H9 (cell line): Measurements from ENCODE around the gene ERP29. TPM values are rescaled to one million over a fixed set of nuclear protein-coding genes. Genes with fewer than 3 reads are reported as not detected.

ENCODE experiments used
- DNase-seq: peaks from one replicate; pipeline ENCODE4 v3.0.0-alpha.2; 2017
- H2AFZ ChIP-seq: one replicate; pipeline ENCODE4 v1.6.1; 2013; ENCODE audit warnings: mild to moderate bottlenecking, low read length, control low read depth, moderate library complexity
- H2AK5ac ChIP-seq: 2 replicates; pipeline ENCODE4 v1.6.1; 2013; ENCODE audit warnings: low read length, control low read depth, mixed read lengths; ENCODE audit not compliant: insufficient read length
- H2BK120ac ChIP-seq: one replicate; pipeline ENCODE4 v1.6.1; 2013; ENCODE audit warnings: low read depth, mild to moderate bottlenecking, low read length, control low read depth, inconsistent platforms; ENCODE audit not compliant: poor library complexity, severe bottlenecking
- H2BK12ac ChIP-seq: 2 replicates; pipeline ENCODE4 v1.6.1; 2013; ENCODE audit warnings: low read length, control low read depth, mixed read lengths, low read depth; ENCODE audit not compliant: insufficient read length
- H2BK15ac ChIP-seq: 2 replicates; pipeline ENCODE4 v1.6.1; 2013; ENCODE audit warnings: low read depth, low read length, control low read depth
- H2BK20ac ChIP-seq: one replicate; pipeline ENCODE4 v1.6.1; 2013; ENCODE audit warnings: low read depth, mild to moderate bottlenecking, low read length, control low read depth, inconsistent platforms; ENCODE audit not compliant: poor library complexity, severe bottlenecking
- H2BK5ac ChIP-seq: 2 replicates; pipeline ENCODE4 v1.6.1; 2013; ENCODE audit warnings: low read length, control low read depth, mixed read lengths; ENCODE audit not compliant: insufficient read length
- H3K14ac ChIP-seq: 2 replicates; pipeline ENCODE4 v1.6.1; 2013; ENCODE audit warnings: low read length, control low read depth; ENCODE audit not compliant: insufficient read depth
- H3K18ac ChIP-seq: 2 replicates; pipeline ENCODE4 v1.6.1; 2013; ENCODE audit warnings: low read depth, mild to moderate bottlenecking, mixed read lengths, low read length, control low read depth; ENCODE audit not compliant: insufficient read length
- H3K23ac ChIP-seq: 2 replicates; pipeline ENCODE4 v1.6.1; 2013; ENCODE audit warnings: low read length, control low read depth, mixed read lengths, low read depth; ENCODE audit not compliant: insufficient read length
- H3K23me2 ChIP-seq: 2 replicates; pipeline ENCODE4 v1.6.1; 2013; ENCODE audit warnings: low read depth, mild to moderate bottlenecking, mixed read lengths, low read length, control low read depth; ENCODE audit not compliant: insufficient read length, poor library complexity, severe bottlenecking
- H3K27ac ChIP-seq: 2 replicates; pipeline ENCODE4 v1.5.1; 2013; ENCODE audit warnings: low read length, control low read depth, mixed read lengths, low read depth; ENCODE audit not compliant: insufficient read length
- H3K27me3 ChIP-seq: 2 replicates; pipeline ENCODE4 v1.6.1; 2013; ENCODE audit warnings: low read length, control low read depth, inconsistent platforms; ENCODE audit not compliant: insufficient read depth
- H3K4ac ChIP-seq: 2 replicates; pipeline ENCODE4 v1.6.1; 2013; ENCODE audit warnings: low read depth, mild to moderate bottlenecking, control low read depth, inconsistent platforms, low read length, moderate library complexity
- H3K4me1 ChIP-seq: 2 replicates; pipeline ENCODE4 v1.6.1; 2013; ENCODE audit warnings: low read length, control low read depth, inconsistent platforms; ENCODE audit not compliant: insufficient read depth
- H3K4me2 ChIP-seq: 2 replicates; pipeline ENCODE4 v1.6.1; 2013; ENCODE audit warnings: low read length, control low read depth, mixed read lengths; ENCODE audit not compliant: insufficient read length, insufficient read depth
- H3K56ac ChIP-seq: 2 replicates; pipeline ENCODE4 v1.6.1; 2013; ENCODE audit warnings: low read depth, mild to moderate bottlenecking, mixed read lengths, low read length, control low read depth; ENCODE audit not compliant: insufficient read length
- H3K79me1 ChIP-seq: 2 replicates; pipeline ENCODE4 v1.6.1; 2013; ENCODE audit warnings: low read depth, mild to moderate bottlenecking, moderate library complexity, low read length, control low read depth, inconsistent platforms; ENCODE audit not compliant: insufficient read depth, poor library complexity, severe bottlenecking
- H3K79me2 ChIP-seq: 2 replicates; pipeline ENCODE4 v1.6.1; 2013; ENCODE audit warnings: low read length, control low read depth, inconsistent platforms; ENCODE audit not compliant: insufficient read depth
- H3K9ac ChIP-seq: 2 replicates; pipeline ENCODE4 v1.6.1; 2013; ENCODE audit warnings: low read length, control low read depth, mixed read lengths; ENCODE audit not compliant: insufficient read length; ENCODE audit errors: extremely low read depth
- H3K9me3 ChIP-seq: one replicate; pipeline ENCODE4 v1.6.1; 2013; ENCODE audit warnings: low read depth, low read length, inconsistent platforms; ENCODE audit not compliant: control insufficient read depth
- H3T11ph ChIP-seq: one replicate; pipeline ENCODE4 v1.6.1; 2013; ENCODE audit warnings: mild to moderate bottlenecking, low read length, control low read depth, inconsistent platforms
- H4K20me1 ChIP-seq: one replicate; pipeline ENCODE4 v1.6.1; 2013; ENCODE audit not compliant: control insufficient read depth, insufficient read length, insufficient read depth
- H4K5ac ChIP-seq: 2 replicates; pipeline ENCODE4 v1.6.1; 2013; ENCODE audit warnings: low read depth, mild to moderate bottlenecking, mixed read lengths, low read length, control low read depth; ENCODE audit not compliant: insufficient read length
- H4K8ac ChIP-seq: replicated peaks from 2 replicates; pipeline ENCODE4 v1.6.1; 2013; ENCODE audit warnings: low read length, control low read depth, mixed read lengths, low read depth; ENCODE audit not compliant: insufficient read length
- H4K91ac ChIP-seq: 2 replicates; pipeline ENCODE4 v1.6.1; 2013; ENCODE audit warnings: low read depth, mild to moderate bottlenecking, moderate library complexity, mixed read lengths, low read length, control low read depth; ENCODE audit not compliant: insufficient read length
- H3K27ac Mint-ChIP-seq, 3 experiments: 2 replicates in 2 of 3; 3 replicates in 1 of 3; pipeline ENCODE4 v1.8.0; 2020 to 2021; ENCODE audit warnings: mixed read lengths in 3 of 3, mild to moderate bottlenecking in 1 of 3, moderate library complexity in 1 of 3
- H3K27me3 Mint-ChIP-seq: 2 replicates; pipeline ENCODE4 v1.8.0; 2021; ENCODE audit warnings: low read depth, mild to moderate bottlenecking, moderate library complexity, mixed read lengths
- H3K36me3 Mint-ChIP-seq, 3 experiments: 2 replicates in 2 of 3; 3 replicates in 1 of 3; pipeline ENCODE4 v1.8.0; 2020 to 2021; ENCODE audit warnings: low read depth in 3 of 3, mixed read lengths in 3 of 3; ENCODE audit not compliant: insufficient read depth in 1 of 3
- H3K4me1 Mint-ChIP-seq, 2 experiments: 2 replicates each; pipeline ENCODE4 v1.8.0; 2020; ENCODE audit warnings: mixed read lengths in 2 of 2
- H3K4me3 Mint-ChIP-seq, 2 experiments: 2 replicates in 1 of 2; 3 replicates in 1 of 2; pipeline ENCODE4 v1.8.0; 2020 to 2021; ENCODE audit warnings: mild to moderate bottlenecking in 2 of 2, mixed read lengths in 2 of 2, moderate library complexity in 1 of 2
- H3K9me3 Mint-ChIP-seq, 2 experiments: 2 replicates in 1 of 2; 3 replicates in 1 of 2; pipeline ENCODE4 v1.8.0; 2020; ENCODE audit warnings: mild to moderate bottlenecking in 2 of 2, mixed read lengths in 2 of 2, moderate library complexity in 1 of 2
- CTCF ChIP-seq: fragments of 200-600 bp; sonication (generic); conservative IDR thresholded peaks from 3 replicates; pipeline ENCODE4 v1.8.0; 2021; ENCODE audit warnings: antibody characterized with exemption, mild to moderate bottlenecking
- total RNA-seq: library from RNA; stranded (reverse); gene quantifications from 2 replicates; pipeline ENCODE4 v1.2.1, GENCODE V29; 2021

The ERP29 gene
- total RNA-seq, 1 experiment from 2014 or later: 160 TPM

- no peak for TF ChIP-seq CTCF
Observed at GRCh38 chr12:112001576-112001975, 11.7 kb upstream of the ERP29 start.

More at GRCh38 chr12:112001576-112001975, 11.7 kb upstream of the ERP29 start:
- H4K8ac ChIP-seq: no peak overlapping the region
- H3K27ac ChIP-seq: no peak overlapping the region
- no peak overlapping the region for H3T11ph ChIP-seq
- no peak overlapping the region for H3K23ac ChIP-seq
- no peaks in the 10 kb centered on the region for H3K9me3 Mint-ChIP-seq
- no peak overlapping the region for H2BK5ac ChIP-seq
- no peak overlapping the region for H2BK12ac ChIP-seq
- H3K27me3 ChIP-seq: no peaks in the 10 kb centered on the region
- no peak overlapping the region for H3K56ac ChIP-seq
- no peak overlapping the region for H4K5ac ChIP-seq
- H3K4me3 Mint-ChIP-seq: no peak overlapping the region
- no peaks in the 10 kb centered on the region for H3K4me1 ChIP-seq
- no peaks in the 10 kb centered on the region for H3K9me3 ChIP-seq
- no peak overlapping the region for H2BK20ac ChIP-seq
- no peak overlapping the region for H3K14ac ChIP-seq
- H4K91ac ChIP-seq: no peak overlapping the region
- DNase-seq: no peak
- no peaks in the 10 kb centered on the region for H4K20me1 ChIP-seq
- no peaks in the 10 kb centered on the region for H3K23me2 ChIP-seq
- H3K9ac ChIP-seq: no peak overlapping the region
- no peak overlapping the region for H2BK120ac ChIP-seq
- H3K4ac ChIP-seq: no peak overlapping the region
- H3K18ac ChIP-seq: no peak overlapping the region
- no peak overlapping the region for H3K4me2 ChIP-seq
- no peaks in the 10 kb centered on the region for H3K79me2 ChIP-seq
- peaks cover 0 to 7% (median 4%) of the 10 kb centered on the region in 3 experiments; a peak in 4 of 7 replicates for H3K36me3 Mint-ChIP-seq
- H2AK5ac ChIP-seq: no peak overlapping the region
- no peak overlapping the region for H2AFZ ChIP-seq
- peaks cover 10 to 12% of the 10 kb centered on the region in 2 experiments for H3K4me1 Mint-ChIP-seq
- H3K27ac Mint-ChIP-seq: no peak overlapping the region
- H3K79me1 ChIP-seq: no peaks in the 10 kb centered on the region
- H2BK15ac ChIP-seq: no peak overlapping the region
- no peaks in the 10 kb centered on the region for H3K27me3 Mint-ChIP-seq
